Muscle of leg (tissue), 11 donors: ENCODE data around the gene ITPK1. TPM values are rescaled to one million over a fixed set of nuclear protein-coding genes. Genes with fewer than 3 reads are reported as not detected.

Experiments
- DNase-seq: peaks from one replicate; pipeline ENCODE4 v3.0.0; 2013
- H3K27ac ChIP-seq: one replicate; pipeline ENCODE4 v1.5.1; 2013; ENCODE audit warnings: mild to moderate bottlenecking, low read length, control low read depth
- H3K27me3 ChIP-seq: one replicate; pipeline ENCODE4 v1.6.1; 2013; ENCODE audit warnings: low read length; ENCODE audit not compliant: control insufficient read depth, insufficient read depth
- H3K36me3 ChIP-seq: one replicate; pipeline ENCODE4 v1.6.1; 2013; ENCODE audit warnings: low read length; ENCODE audit not compliant: control insufficient read depth, insufficient read depth
- H3K4me1 ChIP-seq: one replicate; pipeline ENCODE4 v1.6.1; 2013; ENCODE audit warnings: low read length; ENCODE audit not compliant: control insufficient read depth, insufficient read depth
- H3K4me3 ChIP-seq: one replicate; pipeline ENCODE4 v1.5.1; 2013; ENCODE audit warnings: low read length, control low read depth
- H3K9me3 ChIP-seq: replicated peaks from 2 replicates; pipeline ENCODE4 v1.6.1; 2013; ENCODE audit warnings: low read depth, low read length; ENCODE audit not compliant: control insufficient read depth
- WGBS: methylation state at CpG from one replicate; pipeline ENCODE4 v1.1.5; 2013; ENCODE audit warnings: missing lambda C conversion rate; ENCODE audit not compliant: insufficient coverage; 5-methylcytosine and 5-hydroxymethylcytosine counted together
- polyA plus RNA-seq, 8 donors: library from polyadenylated mRNA; unstranded; fragments of 120-200 nt; gene quantifications; one replicate each; pipeline versions ENCODE4 v1.2.1 to v1.2.3, GENCODE V29; 2013; ENCODE audit warnings: inconsistent platforms in 1 of 8, low replicate concordance in 1 of 8; ENCODE audit not compliant: insufficient read length in 8 of 8, insufficient read depth in 1 of 8
- total RNA-seq: library from RNA; stranded (reverse); fragments of 120-200 nt; gene quantifications from one replicate; pipeline ENCODE4 v1.2.4, GENCODE V29; 2013

The ITPK1 gene
- total and polyA plus RNA-seq, 9 donors, result 10.0 to 25.7 (median 17.5) TPM

- no CpG with 5 or more reads among the region's 7 CpGs for WGBS
- H3K9me3 ChIP-seq, result no peaks in the 10 kb centered on the region
- no peaks in the 10 kb centered on the region for H3K4me1 ChIP-seq
- no peaks in the 10 kb centered on the region for H3K36me3 ChIP-seq
- DNase-seq, result peak; percentile 38
- H3K27me3 ChIP-seq, result peaks cover 2% of the 10 kb centered on the region
- H3K4me3 ChIP-seq, result no peak overlapping the region
- no peak overlapping the region for H3K27ac ChIP-seq
Observed at GRCh38 chr14:92914087-92914656, 201.6 kb downstream of the ITPK1 start.

- no peak overlapping the region for H3K4me3 ChIP-seq
- no peaks in the 10 kb centered on the region for H3K9me3 ChIP-seq
- no peak for DNase-seq
- H3K4me1 ChIP-seq, result no peaks in the 10 kb centered on the region
- H3K27me3 ChIP-seq, result peaks cover 17% of the 10 kb centered on the region
- H3K36me3 ChIP-seq, result no peaks in the 10 kb centered on the region
- no CpG with 5 or more reads among the region's 6 CpGs for WGBS
- no peak overlapping the region for H3K27ac ChIP-seq
Observed at GRCh38 chr14:92907316-92907911, 208.3 kb downstream of the ITPK1 start.

DNA sequence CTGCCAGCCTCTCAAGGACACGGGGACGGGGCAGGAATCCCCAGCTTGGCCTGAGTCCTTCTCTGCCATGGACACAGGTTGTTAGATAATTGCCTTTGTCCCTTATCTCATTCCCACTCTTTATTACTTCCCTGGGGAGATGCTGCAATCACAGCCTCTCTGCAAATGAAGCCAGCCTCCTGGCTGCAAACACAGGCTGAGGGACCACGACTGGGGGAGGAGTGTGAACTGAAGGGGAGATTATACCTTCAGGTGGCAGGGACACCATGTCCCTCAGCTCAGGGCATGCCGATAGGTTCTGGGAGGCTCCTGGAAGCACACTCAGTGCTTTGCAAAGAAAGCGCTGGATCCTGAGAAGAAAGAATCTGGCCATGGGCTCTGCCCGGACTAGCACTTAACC, 208.9 kb downstream of the ITPK1 start:
- no peak for DNase-seq
- Histone ChIP-seq H3K36me3 (no peaks in the 10 kb centered on the region), H3K4me1 (no peaks in the 10 kb centered on the region), H3K27me3 (peaks cover 20% of the 10 kb centered on the region), H3K4me3 (no peak overlapping the region), H3K27ac (no peak overlapping the region), H3K9me3 (no peaks in the 10 kb centered on the region)
- 39% methylated on average over 3 of the region's 6 CpGs for WGBS

GRCh38 chr14:92906420-92906819, 209.3 kb downstream of the ITPK1 start:
- Histone ChIP-seq H3K27ac (no peak overlapping the region), H3K4me3 (no peak overlapping the region), H3K4me1 (no peaks in the 10 kb centered on the region), H3K27me3 (peaks cover 20% of the 10 kb centered on the region), H3K9me3 (no peaks in the 10 kb centered on the region), H3K36me3 (no peaks in the 10 kb centered on the region)
- 72% methylated on average over 4 of the region's 6 CpGs for WGBS
- no peak for DNase-seq

GRCh38 chr14:92905667-92906066, 210.1 kb downstream of the ITPK1 start:
- H3K27me3 ChIP-seq, result peaks cover 20% of the 10 kb centered on the region

GRCh38 chr14:92903359-92903758, 212.4 kb downstream of the ITPK1 start:
- 78% methylated on average over 5 of the region's 6 CpGs for WGBS
- Histone ChIP-seq H3K27me3 (peaks cover 20% of the 10 kb centered on the region), H3K4me3 (no peak overlapping the region), H3K36me3 (no peaks in the 10 kb centered on the region), H3K9me3 (no peaks in the 10 kb centered on the region), H3K4me1 (no peaks in the 10 kb centered on the region), H3K27ac (no peak overlapping the region)
- no peak for DNase-seq

More at GRCh38 chr14:92905667-92906066, 210.1 kb downstream of the ITPK1 start:
- H3K36me3 ChIP-seq, result no peaks in the 10 kb centered on the region
- H3K9me3 ChIP-seq, result no peaks in the 10 kb centered on the region
- WGBS, result 82% methylated on average over 5 of the region's 8 CpGs
- no peaks in the 10 kb centered on the region for H3K4me1 ChIP-seq
- no peak for DNase-seq
- no peak overlapping the region for H3K27ac ChIP-seq
- no peak overlapping the region for H3K4me3 ChIP-seq

GRCh38 chr14:92902726-92903125, 213.0 kb downstream of the ITPK1 start:
- H3K36me3 ChIP-seq, result no peaks in the 10 kb centered on the region
- 16% methylated on average over 11 of the region's 17 CpGs for WGBS
- H3K27me3 ChIP-seq, result peaks cover 20% of the 10 kb centered on the region
- no peak overlapping the region for H3K4me3 ChIP-seq
- no peak overlapping the region for H3K27ac ChIP-seq
- no peaks in the 10 kb centered on the region for H3K4me1 ChIP-seq
- H3K9me3 ChIP-seq, result no peaks in the 10 kb centered on the region
- no peak for DNase-seq

GRCh38 chr14:92902191-92902590, 213.5 kb downstream of the ITPK1 start:
- H3K4me3 ChIP-seq, result no peak overlapping the region
- no peaks in the 10 kb centered on the region for H3K4me1 ChIP-seq
- no peak overlapping the region for H3K27ac ChIP-seq
- no peaks in the 10 kb centered on the region for H3K36me3 ChIP-seq
- peaks cover 20% of the 10 kb centered on the region for H3K27me3 ChIP-seq
- 47% methylated on average over 2 of the region's 6 CpGs for WGBS
- no peak for DNase-seq
- H3K9me3 ChIP-seq, result no peaks in the 10 kb centered on the region

GRCh38 chr14:92900660-92901059, 215.1 kb downstream of the ITPK1 start:
- Histone ChIP-seq H3K27ac (no peak overlapping the region), H3K9me3 (no peaks in the 10 kb centered on the region), H3K4me3 (no peak overlapping the region), H3K36me3 (no peaks in the 10 kb centered on the region), H3K4me1 (no peaks in the 10 kb centered on the region), H3K27me3 (peaks cover 20% of the 10 kb centered on the region)
- no CpG with 5 or more reads among the region's 2 CpGs for WGBS
- DNase-seq, result no peak

GRCh38 chr14:92898566-92899131, 217.1 kb downstream of the ITPK1 start:
- no peak overlapping the region for H3K27ac ChIP-seq
- no peaks in the 10 kb centered on the region for H3K4me1 ChIP-seq
- no peak overlapping the region for H3K4me3 ChIP-seq
- H3K27me3 ChIP-seq, result peaks cover 14% of the 10 kb centered on the region
- no CpG with 5 or more reads among the region's 9 CpGs for WGBS
- no peaks in the 10 kb centered on the region for H3K36me3 ChIP-seq
- no peaks in the 10 kb centered on the region for H3K9me3 ChIP-seq
- no peak for DNase-seq
